Measurements from ENCODE around the gene CSNK1D.

DNA sequence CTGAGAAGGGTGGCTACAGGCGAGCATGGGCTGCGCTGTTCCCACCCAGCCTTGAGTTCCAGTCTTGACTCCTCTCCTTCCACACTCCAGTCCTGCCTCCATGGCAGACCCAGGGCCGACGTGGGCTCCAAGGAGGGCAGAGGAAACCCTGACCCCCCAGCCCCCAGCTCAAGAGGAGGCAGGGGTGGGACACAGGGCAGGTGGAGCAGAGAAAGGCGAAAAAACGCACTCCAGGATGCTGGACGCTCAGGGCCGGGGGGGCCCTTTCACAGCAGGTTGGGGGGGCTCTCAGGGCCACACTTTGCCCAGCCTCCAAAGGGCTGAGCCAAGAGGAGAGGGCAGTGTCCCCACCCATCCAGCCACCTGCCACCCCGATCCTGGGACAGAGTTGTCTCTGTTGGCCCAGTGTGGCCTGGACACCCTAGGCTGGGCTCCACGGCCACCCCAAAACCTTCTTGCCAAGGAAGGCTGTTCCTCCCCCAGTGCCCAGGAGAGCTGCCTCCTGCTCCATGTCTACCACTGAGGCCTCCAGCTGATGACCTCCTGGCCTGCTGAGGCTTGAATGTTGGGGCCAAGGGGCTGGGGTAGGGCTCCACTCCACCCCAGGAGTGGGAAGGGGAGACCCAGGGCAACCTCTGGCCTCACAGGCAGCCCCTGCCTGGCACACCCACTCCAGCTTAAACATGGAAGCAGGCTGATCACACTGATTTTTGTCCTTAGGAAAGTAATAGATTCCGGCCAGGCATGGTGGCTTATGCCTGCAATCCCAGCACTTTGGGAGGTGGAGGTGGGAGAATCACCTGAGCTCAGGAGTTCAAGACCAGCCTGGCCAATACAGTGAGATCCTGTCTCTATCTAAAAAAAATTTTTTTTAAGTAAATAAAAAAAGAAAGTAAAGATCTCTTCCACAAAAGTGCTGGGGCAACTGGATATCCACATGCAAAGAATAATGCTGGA lies 53.5 kb downstream of the CSNK1D start:
- TF ChIP-seq, protein P1, sequence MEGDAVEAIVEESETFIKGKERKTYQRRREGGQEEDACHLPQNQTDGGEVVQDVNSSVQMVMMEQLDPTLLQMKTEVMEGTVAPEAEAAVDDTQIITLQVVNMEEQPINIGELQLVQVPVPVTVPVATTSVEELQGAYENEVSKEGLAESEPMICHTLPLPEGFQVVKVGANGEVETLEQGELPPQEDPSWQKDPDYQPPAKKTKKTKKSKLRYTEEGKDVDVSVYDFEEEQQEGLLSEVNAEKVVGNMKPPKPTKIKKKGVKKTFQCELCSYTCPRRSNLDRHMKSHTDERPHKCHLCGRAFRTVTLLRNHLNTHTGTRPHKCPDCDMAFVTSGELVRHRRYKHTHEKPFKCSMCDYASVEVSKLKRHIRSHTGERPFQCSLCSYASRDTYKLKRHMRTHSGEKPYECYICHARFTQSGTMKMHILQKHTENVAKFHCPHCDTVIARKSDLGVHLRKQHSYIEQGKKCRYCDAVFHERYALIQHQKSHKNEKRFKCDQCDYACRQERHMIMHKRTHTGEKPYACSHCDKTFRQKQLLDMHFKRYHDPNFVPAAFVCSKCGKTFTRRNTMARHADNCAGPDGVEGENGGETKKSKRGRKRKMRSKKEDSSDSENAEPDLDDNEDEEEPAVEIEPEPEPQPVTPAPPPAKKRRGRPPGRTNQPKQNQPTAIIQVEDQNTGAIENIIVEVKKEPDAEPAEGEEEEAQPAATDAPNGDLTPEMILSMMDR (IDR thresholded peaks at IDR 0.05): no peak
- TF ChIP-seq POLR2A (IDR thresholded peaks at IDR 0.05): no peak

Data from body of pancreas (tissue), 4 donors.